ENCODE data around the gene SGMS1. TPM values are rescaled to one million over a fixed set of nuclear protein-coding genes. Genes with fewer than 3 reads are reported as not detected.

The SGMS1 gene
- polyA plus RNA-seq, 1 of the 3 experiments (the other 2 are of a cell fraction): 6.3 TPM

GRCh38 chr10:50422259-50422658 is 201.5 kb downstream of the SGMS1 start:
- WGBS (ENCODE audit: low lambda C conversion rate): 71% methylated on average over 4 of the region's 4 CpGs
- H4K20me1 ChIP-seq (ENCODE audit: insufficient read depth): no peaks in the 10 kb centered on the region
- no peak overlapping the region for H3K27ac ChIP-seq (ENCODE audit: low read depth in 2 of 2, low read length in 1 of 2)
- no peaks in the 10 kb centered on the region for H3F3A ChIP-seq (replicated peaks; ENCODE audit: insufficient read depth)
- no peak for TF ChIP-seq TAF1 (IDR thresholded peaks at IDR 0.05; ENCODE audit: borderline replicate concordance, low read depth, low read length)
- TF ChIP-seq, protein P1, sequence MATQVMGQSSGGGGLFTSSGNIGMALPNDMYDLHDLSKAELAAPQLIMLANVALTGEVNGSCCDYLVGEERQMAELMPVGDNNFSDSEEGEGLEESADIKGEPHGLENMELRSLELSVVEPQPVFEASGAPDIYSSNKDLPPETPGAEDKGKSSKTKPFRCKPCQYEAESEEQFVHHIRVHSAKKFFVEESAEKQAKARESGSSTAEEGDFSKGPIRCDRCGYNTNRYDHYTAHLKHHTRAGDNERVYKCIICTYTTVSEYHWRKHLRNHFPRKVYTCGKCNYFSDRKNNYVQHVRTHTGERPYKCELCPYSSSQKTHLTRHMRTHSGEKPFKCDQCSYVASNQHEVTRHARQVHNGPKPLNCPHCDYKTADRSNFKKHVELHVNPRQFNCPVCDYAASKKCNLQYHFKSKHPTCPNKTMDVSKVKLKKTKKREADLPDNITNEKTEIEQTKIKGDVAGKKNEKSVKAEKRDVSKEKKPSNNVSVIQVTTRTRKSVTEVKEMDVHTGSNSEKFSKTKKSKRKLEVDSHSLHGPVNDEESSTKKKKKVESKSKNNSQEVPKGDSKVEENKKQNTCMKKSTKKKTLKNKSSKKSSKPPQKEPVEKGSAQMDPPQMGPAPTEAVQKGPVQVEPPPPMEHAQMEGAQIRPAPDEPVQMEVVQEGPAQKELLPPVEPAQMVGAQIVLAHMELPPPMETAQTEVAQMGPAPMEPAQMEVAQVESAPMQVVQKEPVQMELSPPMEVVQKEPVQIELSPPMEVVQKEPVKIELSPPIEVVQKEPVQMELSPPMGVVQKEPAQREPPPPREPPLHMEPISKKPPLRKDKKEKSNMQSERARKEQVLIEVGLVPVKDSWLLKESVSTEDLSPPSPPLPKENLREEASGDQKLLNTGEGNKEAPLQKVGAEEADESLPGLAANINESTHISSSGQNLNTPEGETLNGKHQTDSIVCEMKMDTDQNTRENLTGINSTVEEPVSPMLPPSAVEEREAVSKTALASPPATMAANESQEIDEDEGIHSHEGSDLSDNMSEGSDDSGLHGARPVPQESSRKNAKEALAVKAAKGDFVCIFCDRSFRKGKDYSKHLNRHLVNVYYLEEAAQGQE (IDR thresholded peaks at IDR 0.05; ENCODE audit: low read depth, low read length): no peak
- TF ChIP-seq YY1 (IDR thresholded peaks at IDR 0.05; ENCODE audit: low read depth): no peak
- TF ChIP-seq GATA2 (CRISPR knock-in tag; IDR thresholded peaks at IDR 0.05): no peak
- H3K9me2 ChIP-seq: no peaks in the 10 kb centered on the region
- H3K4me3 ChIP-seq (ENCODE audit: low read depth in 2 of 2, low read length in 1 of 2): no peak overlapping the region
- CTCF ChIA-PET: no interaction called here
- H3K9me3 ChIP-seq: no peaks in the 10 kb centered on the region
- H3K9ac ChIP-seq: no peak overlapping the region
- no peaks in the 10 kb centered on the region for H3K36me3 ChIP-seq (replicated peaks in 1 of 2; ENCODE audit: control insufficient read depth in 1 of 2, insufficient read depth in 2 of 2, low read length in 1 of 2)
- no peak overlapping the region for H2AFZ ChIP-seq (ENCODE audit: low read depth)
- H3K79me2 ChIP-seq (ENCODE audit: insufficient read depth): peaks cover 6% of the 10 kb centered on the region; the same call in 1 of the 2 replicates
- H3K27me3 ChIP-seq (ENCODE audit: insufficient read depth): no peaks in the 10 kb centered on the region
- no peak overlapping the region for H3K4me2 ChIP-seq
- no peak for DNase-seq
- POLR2A ChIA-PET: no interaction called here
- H3K4me1 ChIP-seq (ENCODE audit: control insufficient read depth in 1 of 2, insufficient read depth in 2 of 2, low read depth in 1 of 2, low read length in 1 of 2): peaks cover 0 to 5% of the 10 kb centered on the region in 2 experiments; a peak in 1 of 4 replicates

GRCh38 chr10:50421026-50421719 is 202.6 kb downstream of the SGMS1 start:
- H3K27ac ChIP-seq (ENCODE audit: low read depth in 2 of 2, low read length in 1 of 2): no peak overlapping the region

More at GRCh38 chr10:50421026-50421719, 202.6 kb downstream of the SGMS1 start:
- Histone ChIP-seq H3K4me3 (ENCODE audit: low read depth in 2 of 2, low read length in 1 of 2) (peak overlapping the region in 1 of 2 experiments; percentile 25; a peak in 1 of 4 replicates), H3F3A (replicated peaks; ENCODE audit: insufficient read depth) (no peaks in the 10 kb centered on the region), H3K4me1 (ENCODE audit: control insufficient read depth in 1 of 2, insufficient read depth in 2 of 2, low read depth in 1 of 2, low read length in 1 of 2) (peaks cover 5% of the 10 kb centered on the region in 2 experiments; a peak in 1 of 4 replicates), H3K36me3 (replicated peaks in 1 of 2; ENCODE audit: control insufficient read depth in 1 of 2, insufficient read depth in 2 of 2, low read length in 1 of 2) (no peaks in the 10 kb centered on the region), H3K4me2 (no peak overlapping the region), H4K20me1 (ENCODE audit: insufficient read depth) (peaks cover 2% of the 10 kb centered on the region; the same call in 1 of the 2 replicates), H3K9ac (no peak overlapping the region), H3K79me2 (ENCODE audit: insufficient read depth) (peaks cover 17% of the 10 kb centered on the region), H3K9me3 (no peaks in the 10 kb centered on the region), H2AFZ (ENCODE audit: low read depth) (no peak overlapping the region), H3K9me2 (no peaks in the 10 kb centered on the region), H3K27me3 (ENCODE audit: insufficient read depth) (no peaks in the 10 kb centered on the region)
- ChIA-PET POLR2A (no interaction called here), CTCF (interaction anchor here (0.6 to 1.7 kb wide), 6 partner anchors 10 to 204 kb away, joined by 3 to 4 read pairs (median 3); no protein-coding TSS in a partner anchor)
- WGBS (ENCODE audit: low lambda C conversion rate): 85% methylated on average over 6 of the region's 6 CpGs
- peak; percentile 44 for DNase-seq
- TF ChIP-seq SIN3A (IDR thresholded peaks at IDR 0.05; ENCODE audit: borderline replicate concordance, low read depth, low read length) (no peak), SMC3 (IDR thresholded peaks at IDR 0.05; ENCODE audit: low read depth, low read length) (peak; percentile 40), ZBTB33 (IDR thresholded peaks at IDR 0.05; ENCODE audit: borderline replicate concordance, low read depth) (no peak), RAD21 (IDR thresholded peaks at IDR 0.05; ENCODE audit: low read length) (peak; percentile 52), JUND (IDR thresholded peaks at IDR 0.05) (no peak), ELF1 (IDR thresholded peaks at IDR 0.05) (no peak), CHD2 (IDR thresholded peaks at IDR 0.05; ENCODE audit: low read length, partially characterized antibody) (no peak), NFIC (IDR thresholded peaks at IDR 0.05; ENCODE audit: borderline replicate concordance) (no peak), FOXM1 (IDR thresholded peaks at IDR 0.05; ENCODE audit: low read depth) (no peak)
- TF ChIP-seq, protein P2, sequence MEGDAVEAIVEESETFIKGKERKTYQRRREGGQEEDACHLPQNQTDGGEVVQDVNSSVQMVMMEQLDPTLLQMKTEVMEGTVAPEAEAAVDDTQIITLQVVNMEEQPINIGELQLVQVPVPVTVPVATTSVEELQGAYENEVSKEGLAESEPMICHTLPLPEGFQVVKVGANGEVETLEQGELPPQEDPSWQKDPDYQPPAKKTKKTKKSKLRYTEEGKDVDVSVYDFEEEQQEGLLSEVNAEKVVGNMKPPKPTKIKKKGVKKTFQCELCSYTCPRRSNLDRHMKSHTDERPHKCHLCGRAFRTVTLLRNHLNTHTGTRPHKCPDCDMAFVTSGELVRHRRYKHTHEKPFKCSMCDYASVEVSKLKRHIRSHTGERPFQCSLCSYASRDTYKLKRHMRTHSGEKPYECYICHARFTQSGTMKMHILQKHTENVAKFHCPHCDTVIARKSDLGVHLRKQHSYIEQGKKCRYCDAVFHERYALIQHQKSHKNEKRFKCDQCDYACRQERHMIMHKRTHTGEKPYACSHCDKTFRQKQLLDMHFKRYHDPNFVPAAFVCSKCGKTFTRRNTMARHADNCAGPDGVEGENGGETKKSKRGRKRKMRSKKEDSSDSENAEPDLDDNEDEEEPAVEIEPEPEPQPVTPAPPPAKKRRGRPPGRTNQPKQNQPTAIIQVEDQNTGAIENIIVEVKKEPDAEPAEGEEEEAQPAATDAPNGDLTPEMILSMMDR (IDR thresholded peaks at IDR 0.05): peak; percentile 69
